NCI-H69 (cell line): ENCODE measurements around the gene BMPR1A.

Experiments
- DNase-seq: peaks from one replicate; lab custom pipeline; 2025; lab: John Stamatoyannopoulos, UW

BMPR1A gene

GRCh38 chr10:86878983-86879713 lies 122.7 kb downstream of the BMPR1A start:
- DNase-seq = no peak

GRCh38 chr10:86880971-86881370 lies 124.6 kb downstream of the BMPR1A start:
- no peak for DNase-seq

- DNase-seq = peak; percentile 31
Observed at GRCh38 chr10:86888585-86889381, 132.4 kb downstream of the BMPR1A start.

- no peak for DNase-seq
Observed at GRCh38 chr10:86889997-86890396, 133.6 kb downstream of the BMPR1A start.

GRCh38 chr10:86898511-86898910 lies 142.1 kb downstream of the BMPR1A start:
- no peak for DNase-seq

- DNase-seq = no peak
Observed at GRCh38 chr10:86899132-86899531, 142.7 kb downstream of the BMPR1A start.

GRCh38 chr10:86899670-86900276 lies 143.4 kb downstream of the BMPR1A start:
- DNase-seq = peak; percentile 45

- no peak for DNase-seq
Observed at GRCh38 chr10:86900955-86901354, 144.5 kb downstream of the BMPR1A start.

GRCh38 chr10:86904600-86904999 lies 148.2 kb downstream of the BMPR1A start:
- DNase-seq = no peak

- DNase-seq = no peak
Observed at GRCh38 chr10:86905429-86905828, 149.0 kb downstream of the BMPR1A start.

- DNase-seq = no peak
Observed at GRCh38 chr10:86914734-86915133, 158.3 kb downstream of the BMPR1A start.

GRCh38 chr10:86918022-86918471 lies 161.6 kb downstream of the BMPR1A start:
- DNase-seq = no peak

- no peak for DNase-seq
Observed at GRCh38 chr10:86922553-86922961, 166.1 kb downstream of the BMPR1A start.

- DNase-seq = no peak
Observed at GRCh38 chr10:86929468-86930380, 173.3 kb downstream of the BMPR1A start.

GRCh38 chr10:86931872-86932271 lies 175.5 kb downstream of the BMPR1A start:
- DNase-seq = no peak

GRCh38 chr10:86932674-86933073 lies 176.3 kb downstream of the BMPR1A start:
- DNase-seq = no peak

GRCh38 chr10:86934162-86934711 lies 177.8 kb downstream of the BMPR1A start:
- DNase-seq = peak; percentile 77

GRCh38 chr10:86936661-86937501 lies 180.5 kb downstream of the BMPR1A start:
- peak; percentile 58 for DNase-seq

GRCh38 chr10:86937502-86938154 lies 181.2 kb downstream of the BMPR1A start:
- no peak for DNase-seq

- no peak for DNase-seq
Observed at GRCh38 chr10:86938260-86938659, 181.8 kb downstream of the BMPR1A start.
